Right kidney (tissue), 1 donor: ENCODE results near the gene DDX10.

ENCODE experiments used
- DNase-seq: peaks from one replicate; pipeline ENCODE4 v3.0.0-alpha.2; 2016

DDX10 gene

GRCh38 chr11:108943853-108944252 is 279.0 kb downstream of the DDX10 start:
- no peak for DNase-seq

- no peak for DNase-seq
Observed at GRCh38 chr11:108944471-108945178, 279.8 kb downstream of the DDX10 start.

GRCh38 chr11:108945341-108945740 is 280.5 kb downstream of the DDX10 start:
- no peak for DNase-seq

GRCh38 chr11:108947654-108948570 is 283.0 kb downstream of the DDX10 start:
- DNase-seq: no peak

GRCh38 chr11:108958368-108959104 is 293.7 kb downstream of the DDX10 start:
- DNase-seq: no peak

GRCh38 chr11:108959105-108959761 is 294.4 kb downstream of the DDX10 start:
- DNase-seq: no peak

GRCh38 chr11:108959874-108960273 is 295.0 kb downstream of the DDX10 start:
- DNase-seq: no peak

GRCh38 chr11:108960501-108960900 is 295.6 kb downstream of the DDX10 start:
- no peak for DNase-seq

GRCh38 chr11:108961095-108961494 is 296.2 kb downstream of the DDX10 start:
- DNase-seq: no peak

GRCh38 chr11:108963118-108963517 is 298.2 kb downstream of the DDX10 start:
- no peak for DNase-seq

GRCh38 chr11:108965306-108966001 is 300.6 kb downstream of the DDX10 start:
- no peak for DNase-seq

- no peak for DNase-seq
Observed at GRCh38 chr11:108966206-108966605, 301.3 kb downstream of the DDX10 start.

- DNase-seq: no peak
Observed at GRCh38 chr11:108966978-108967377, 302.1 kb downstream of the DDX10 start.

GRCh38 chr11:108967571-108967970 is 302.7 kb downstream of the DDX10 start:
- no peak for DNase-seq

- DNase-seq: no peak
Observed at GRCh38 chr11:108970221-108970991, 305.5 kb downstream of the DDX10 start.

GRCh38 chr11:108973402-108974162 is 308.7 kb downstream of the DDX10 start:
- no peak for DNase-seq

GRCh38 chr11:108975026-108975425 is 310.2 kb downstream of the DDX10 start:
- no peak for DNase-seq

GRCh38 chr11:108975641-108976071 is 310.8 kb downstream of the DDX10 start:
- DNase-seq: no peak

- DNase-seq: no peak
Observed at GRCh38 chr11:108983636-108984420, 319.0 kb downstream of the DDX10 start.
